Neural cell (in vitro differentiated cells): ENCODE results near the gene IDI1.

ENCODE experiments used
- EP300 ChIP-seq: fragments of 450-650 bp; conservative IDR thresholded peaks from 2 replicates; pipeline ENCODE4 v1.6.1; 2014; ENCODE audit warnings: antibody characterized with exemption, mild to moderate bottlenecking, moderate library complexity; ENCODE audit not compliant: poor library complexity, severe bottlenecking
- EZH2 ChIP-seq: fragments of 200-600, 300-800 bp; shearing (Covaris generic), sonication (generic); IDR thresholded peaks from 2 replicates; pipeline ENCODE4 v1.6.1; 2014; ENCODE audit warnings: antibody characterized with exemption, low read length, borderline replicate concordance, mild to moderate bottlenecking; ENCODE audit not compliant: insufficient read depth, poor library complexity, severe bottlenecking
- POLR2AphosphoS5 ChIP-seq: IDR thresholded peaks from 2 replicates; pipeline ENCODE4 v1.6.1; 2012
- RAD21 ChIP-seq: fragments of 450-650 bp; conservative IDR thresholded peaks from 2 replicates; pipeline ENCODE4 v1.6.1; 2014; ENCODE audit warnings: antibody characterized with exemption, mild to moderate bottlenecking, moderate library complexity
- TAF1 ChIP-seq: IDR thresholded peaks from 2 replicates; pipeline ENCODE4 v1.6.1; 2012; ENCODE audit warnings: low read depth
- TF ChIP-seq, protein P1 (sequence below): fragments of 450-650 bp; IDR thresholded peaks from 2 replicates; pipeline ENCODE4 v1.5.1; 2014; ENCODE audit warnings: antibody characterized with exemption, mild to moderate bottlenecking, moderate library complexity; ENCODE audit not compliant: poor library complexity, severe bottlenecking

- TF ChIP-seq, protein P1, sequence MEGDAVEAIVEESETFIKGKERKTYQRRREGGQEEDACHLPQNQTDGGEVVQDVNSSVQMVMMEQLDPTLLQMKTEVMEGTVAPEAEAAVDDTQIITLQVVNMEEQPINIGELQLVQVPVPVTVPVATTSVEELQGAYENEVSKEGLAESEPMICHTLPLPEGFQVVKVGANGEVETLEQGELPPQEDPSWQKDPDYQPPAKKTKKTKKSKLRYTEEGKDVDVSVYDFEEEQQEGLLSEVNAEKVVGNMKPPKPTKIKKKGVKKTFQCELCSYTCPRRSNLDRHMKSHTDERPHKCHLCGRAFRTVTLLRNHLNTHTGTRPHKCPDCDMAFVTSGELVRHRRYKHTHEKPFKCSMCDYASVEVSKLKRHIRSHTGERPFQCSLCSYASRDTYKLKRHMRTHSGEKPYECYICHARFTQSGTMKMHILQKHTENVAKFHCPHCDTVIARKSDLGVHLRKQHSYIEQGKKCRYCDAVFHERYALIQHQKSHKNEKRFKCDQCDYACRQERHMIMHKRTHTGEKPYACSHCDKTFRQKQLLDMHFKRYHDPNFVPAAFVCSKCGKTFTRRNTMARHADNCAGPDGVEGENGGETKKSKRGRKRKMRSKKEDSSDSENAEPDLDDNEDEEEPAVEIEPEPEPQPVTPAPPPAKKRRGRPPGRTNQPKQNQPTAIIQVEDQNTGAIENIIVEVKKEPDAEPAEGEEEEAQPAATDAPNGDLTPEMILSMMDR: no peak
- no peak for TF ChIP-seq TAF1
- TF ChIP-seq POLR2AphosphoS5: no peak
- TF ChIP-seq EZH2: no peak
- no peak for TF ChIP-seq RAD21
- TF ChIP-seq EP300: no peak
Measured at GRCh38 chr10:1083581-1083980, 34.7 kb upstream of the IDI1 start.
